Tibial nerve (tissue), 4 donors: Measurements from ENCODE around the gene MTMR3.

Source experiments
- CTCF ChIP-seq, 5 experiments: fragments of 200-600 bp in 3 of 5; fragments of 450-650 bp in 2 of 5; sonication (generic) in 3 of 5; IDR thresholded peaks; one replicate each; pipeline ENCODE4 v1.5.1; 2016 to 2019; ENCODE audit warnings: antibody characterized with exemption in 5 of 5, mild to moderate bottlenecking in 3 of 5, moderate library complexity in 2 of 5
- EP300 ChIP-seq, 2 donors: sonication (generic); formaldehyde crosslinking; IDR thresholded peaks; one replicate each; pipeline ENCODE4 v1.6.1; 2017; ENCODE audit warnings: antibody characterized with exemption in 2 of 2, mild to moderate bottlenecking in 1 of 2
- POLR2A ChIP-seq, 2 donors: fragments of 450-650 bp; IDR thresholded peaks; one replicate each; pipeline ENCODE4 v1.6.1; 2017; ENCODE audit warnings: antibody characterized with exemption in 2 of 2, mild to moderate bottlenecking in 2 of 2, moderate library complexity in 2 of 2

GRCh38 chr22:30046716-30047363 lies 163.9 kb downstream of the MTMR3 start:
- TF ChIP-seq CTCF (IDR thresholded peaks at IDR 0.05) (no peak), EP300 (IDR thresholded peaks at IDR 0.05) (no peak), POLR2A (IDR thresholded peaks at IDR 0.05) (no peak)
